PC-9 (cell line): ENCODE data around the gene CEP120. TPM values are rescaled to one million over a fixed set of nuclear protein-coding genes. Genes with fewer than 3 reads are reported as not detected.

Experiments used
- BruUV-seq: library from RNA; stranded (reverse); fragments of 400-500 nt; replicated peaks from 2 replicates; lab custom pipeline; 2021; lab: Mats Ljungman, UMichigan
- CTCF ChIA-PET: fragments of 300-600 bp; sonication (Branson Sonifier 250); formaldehyde crosslinking; loops from one replicate; lab custom pipeline; 2022; ENCODE audit warnings: antibody characterized with exemption; lab: Charles Lee
- POLR2A ChIA-PET: fragments of 300-600 bp; sonication (Branson Sonifier 250); formaldehyde crosslinking; loops from one replicate; lab custom pipeline; 2022; ENCODE audit warnings: antibody characterized with exemption; ENCODE audit not compliant: unreplicated experiment; lab: Charles Lee
- DNase-seq, 2 experiments: peaks; one replicate each; pipeline versions ENCODE4 v3.0.0 to v3.0.0-alpha.2; 2015 to 2022; ENCODE audit warnings: mixed read lengths in 1 of 2
- H2AFZ ChIP-seq: fragments of 200-600 bp; sonication (generic); 2 replicates; pipeline ENCODE4 v1.8.1; 2017; ENCODE audit warnings: antibody characterized with exemption
- H3F3A ChIP-seq: fragments of 200-600 bp; sonication (generic); 2 replicates; pipeline ENCODE4 v1.8.1; 2017; ENCODE audit warnings: antibody characterized with exemption, mild to moderate bottlenecking, low read depth; ENCODE audit not compliant: insufficient read depth
- H3K27ac ChIP-seq: fragments of 200-600 bp; sonication (generic); 2 replicates; pipeline ENCODE4 v1.6.1; 2016; ENCODE audit warnings: mixed run types
- H3K27me3 ChIP-seq: fragments of 200-600 bp; sonication (generic); 2 replicates; pipeline ENCODE4 v1.6.1; 2016; ENCODE audit warnings: low read depth, mixed run types; ENCODE audit not compliant: insufficient read depth
- H3K36me3 ChIP-seq: fragments of 200-600 bp; sonication (generic); 2 replicates; pipeline ENCODE4 v1.6.1; 2016; ENCODE audit warnings: low read depth, mixed run types
- H3K4me1 ChIP-seq: fragments of 200-600 bp; sonication (generic); replicated peaks from 2 replicates; pipeline ENCODE4 v1.6.1; 2016; ENCODE audit warnings: mixed run types; ENCODE audit not compliant: insufficient read depth
- H3K4me2 ChIP-seq: fragments of 200-600 bp; sonication (generic); 2 replicates; pipeline ENCODE4 v1.6.1; 2017; ENCODE audit warnings: mixed run types
- H3K4me3 ChIP-seq: fragments of 200-600 bp; sonication (generic); 2 replicates; pipeline ENCODE4 v1.6.1; 2016; ENCODE audit warnings: mixed run types
- H3K79me2 ChIP-seq: fragments of 200-600 bp; sonication (generic); 2 replicates; pipeline ENCODE4 v1.6.1; 2017; ENCODE audit warnings: low read depth, mixed run types
- H3K9me2 ChIP-seq: fragments of 200-600 bp; sonication (generic); 2 replicates; pipeline ENCODE4 v1.8.1; 2017; ENCODE audit warnings: mild to moderate bottlenecking; ENCODE audit not compliant: insufficient read depth
- H3K9me3 ChIP-seq: fragments of 200-600 bp; sonication (generic); 2 replicates; pipeline ENCODE4 v1.8.1; 2016; ENCODE audit warnings: low read depth; ENCODE audit not compliant: insufficient read depth
- H4K20me1 ChIP-seq: fragments of 200-600 bp; sonication (generic); 2 replicates; pipeline ENCODE4 v1.8.1; 2017; ENCODE audit not compliant: insufficient read depth
- EZH2 ChIP-seq: fragments of 200-600 bp; sonication (generic); IDR thresholded peaks from 2 replicates; pipeline ENCODE4 v1.8.0; 2017; ENCODE audit warnings: antibody characterized with exemption, low read depth
- intact Hi-C: fragments of 100-400 bp; cut with micrococcal nuclease; formaldehyde crosslinking; loops from one replicate; pipeline ENCODE4 v1.10.0; 2022; ENCODE audit not compliant: unreplicated experiment
- total RNA-seq: library from RNA; stranded (reverse); gene quantifications from 2 replicates; pipeline ENCODE4 v1.2.3, GENCODE V29; 2021
- TF ChIP-seq, protein P1 (sequence below): fragments of 200-600 bp; sonication (generic); conservative IDR thresholded peaks from 2 replicates; pipeline ENCODE4 v1.6.1; 2017; ENCODE audit warnings: mixed run types, antibody characterized with exemption, mild to moderate bottlenecking, moderate library complexity

Gene CEP120
- total RNA-seq, 1 experiment from 2014 or later, result 24.5 TPM

DNA sequence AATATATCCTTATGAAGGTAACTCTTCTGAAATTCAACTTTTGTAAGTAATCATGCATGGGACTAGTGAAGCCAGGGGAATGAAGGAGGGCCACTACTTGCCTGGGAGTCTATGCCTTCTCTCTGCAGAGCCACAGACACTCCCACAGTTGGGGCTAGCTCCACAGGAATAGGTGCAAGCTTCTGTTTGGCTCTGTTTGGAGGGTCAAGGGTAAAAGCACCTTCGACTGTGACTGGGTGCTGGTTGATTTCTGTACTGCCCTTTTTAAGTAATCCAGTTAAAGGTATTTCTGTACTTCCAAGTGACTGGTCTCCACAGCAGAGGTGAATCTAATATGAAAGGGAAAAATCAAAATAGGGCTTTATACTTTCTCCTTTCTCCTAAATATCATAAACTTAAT lies 32.2 kb downstream of the CEP120 start:
- Histone ChIP-seq H3F3A (no peaks in the 10 kb centered on the region), H3K36me3 (peaks cover 19% of the 10 kb centered on the region), H3K4me3 (no peak overlapping the region), H3K4me2 (no peak overlapping the region), H3K9me3 (no peaks in the 10 kb centered on the region), H3K79me2 (no peaks in the 10 kb centered on the region), H2AFZ (no peak overlapping the region), H4K20me1 (no peaks in the 10 kb centered on the region), H3K27ac (no peak overlapping the region), H3K4me1 (no peaks in the 10 kb centered on the region), H3K27me3 (no peaks in the 10 kb centered on the region), H3K9me2 (no peaks in the 10 kb centered on the region)
- CTCF ChIA-PET, result no interaction called here
- intact Hi-C loops, result no loop called here
- POLR2A ChIA-PET, result no interaction called here
- TF ChIP-seq EZH2, result no peak
- TF ChIP-seq, protein P1, sequence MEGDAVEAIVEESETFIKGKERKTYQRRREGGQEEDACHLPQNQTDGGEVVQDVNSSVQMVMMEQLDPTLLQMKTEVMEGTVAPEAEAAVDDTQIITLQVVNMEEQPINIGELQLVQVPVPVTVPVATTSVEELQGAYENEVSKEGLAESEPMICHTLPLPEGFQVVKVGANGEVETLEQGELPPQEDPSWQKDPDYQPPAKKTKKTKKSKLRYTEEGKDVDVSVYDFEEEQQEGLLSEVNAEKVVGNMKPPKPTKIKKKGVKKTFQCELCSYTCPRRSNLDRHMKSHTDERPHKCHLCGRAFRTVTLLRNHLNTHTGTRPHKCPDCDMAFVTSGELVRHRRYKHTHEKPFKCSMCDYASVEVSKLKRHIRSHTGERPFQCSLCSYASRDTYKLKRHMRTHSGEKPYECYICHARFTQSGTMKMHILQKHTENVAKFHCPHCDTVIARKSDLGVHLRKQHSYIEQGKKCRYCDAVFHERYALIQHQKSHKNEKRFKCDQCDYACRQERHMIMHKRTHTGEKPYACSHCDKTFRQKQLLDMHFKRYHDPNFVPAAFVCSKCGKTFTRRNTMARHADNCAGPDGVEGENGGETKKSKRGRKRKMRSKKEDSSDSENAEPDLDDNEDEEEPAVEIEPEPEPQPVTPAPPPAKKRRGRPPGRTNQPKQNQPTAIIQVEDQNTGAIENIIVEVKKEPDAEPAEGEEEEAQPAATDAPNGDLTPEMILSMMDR, result no peak
- no TSS peak for BruUV-seq
- no peak for DNase-seq

DNA sequence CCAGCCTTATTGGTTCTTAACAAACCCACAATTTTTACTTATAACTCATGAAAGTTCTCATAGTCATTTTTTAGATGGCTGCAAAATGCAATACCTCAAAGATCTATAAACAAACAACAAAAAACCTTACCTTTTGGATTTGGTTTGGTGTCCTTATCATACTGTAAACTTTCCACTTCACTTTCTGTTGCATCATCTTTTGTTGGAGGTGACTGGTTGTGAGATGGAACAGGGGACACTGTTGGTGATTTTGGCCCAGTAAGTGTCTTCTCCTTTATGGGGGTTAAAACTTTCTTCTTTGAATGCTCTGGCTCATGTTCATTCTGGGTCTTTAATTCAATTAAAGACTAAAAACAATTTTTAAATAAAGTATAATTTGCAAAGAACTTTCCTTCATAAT lies 33.4 kb downstream of the CEP120 start:
- Histone ChIP-seq H3K4me2 (no peak overlapping the region), H3K27me3 (no peaks in the 10 kb centered on the region), H3K9me2 (no peaks in the 10 kb centered on the region), H3K4me1 (no peaks in the 10 kb centered on the region), H3K9me3 (no peaks in the 10 kb centered on the region), H3K27ac (no peak overlapping the region), H2AFZ (no peak overlapping the region), H3K36me3 (peaks cover 27% of the 10 kb centered on the region), H3K4me3 (no peak overlapping the region), H3F3A (no peaks in the 10 kb centered on the region), H3K79me2 (no peaks in the 10 kb centered on the region), H4K20me1 (no peaks in the 10 kb centered on the region)
- CTCF ChIA-PET, result no interaction called here
- no peak for DNase-seq
- TF ChIP-seq EZH2, result no peak
- TF ChIP-seq, protein P1, result no peak
- POLR2A ChIA-PET, result no interaction called here
- BruUV-seq, result no TSS peak
- intact Hi-C loops, result loop anchor here (10.0 kb wide), 1 partner anchor 225 kb away; no protein-coding TSS in a partner anchor

DNA sequence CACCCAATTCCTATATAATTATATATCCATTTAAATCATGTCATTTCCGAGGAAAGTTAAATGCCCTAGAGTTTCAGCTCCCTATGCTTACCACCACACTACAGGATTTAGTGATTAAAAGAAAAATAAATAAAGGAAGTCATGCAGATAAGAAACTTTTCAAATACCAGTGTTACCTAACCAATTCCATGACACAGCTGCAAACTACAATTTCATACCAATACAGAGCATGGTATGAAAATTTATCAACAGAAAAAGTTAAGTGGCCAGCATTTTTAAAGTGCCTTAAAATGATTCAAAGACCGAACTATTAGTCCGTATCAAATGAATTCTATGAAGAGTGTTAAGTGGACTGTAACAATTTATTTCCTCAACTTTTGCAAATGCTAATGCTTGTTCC lies 35.9 kb downstream of the CEP120 start:
- Histone ChIP-seq H3K4me3 (no peak overlapping the region), H3K9me3 (no peaks in the 10 kb centered on the region), H2AFZ (no peak overlapping the region), H3K9me2 (no peaks in the 10 kb centered on the region), H4K20me1 (no peaks in the 10 kb centered on the region), H3F3A (no peaks in the 10 kb centered on the region), H3K4me2 (no peak overlapping the region), H3K27ac (no peak overlapping the region), H3K27me3 (no peaks in the 10 kb centered on the region), H3K36me3 (peaks cover 43% of the 10 kb centered on the region), H3K4me1 (no peaks in the 10 kb centered on the region), H3K79me2 (no peaks in the 10 kb centered on the region)
- POLR2A ChIA-PET, result no interaction called here
- intact Hi-C loops, result loop anchor here (10.0 kb wide), 1 partner anchor 227 kb away; no protein-coding TSS in a partner anchor
- no peak for DNase-seq
- CTCF ChIA-PET, result no interaction called here
- TF ChIP-seq EZH2, result no peak
- TF ChIP-seq, protein P1, result no peak
- no TSS peak for BruUV-seq
